NCI-H2196 (cell line): ENCODE measurements around the gene GSK3A.

Experiments
- DNase-seq: peaks from one replicate; lab custom pipeline; 2025; ENCODE audit not compliant: unreplicated experiment; lab: John Stamatoyannopoulos, UW

GSK3A gene

DNA sequence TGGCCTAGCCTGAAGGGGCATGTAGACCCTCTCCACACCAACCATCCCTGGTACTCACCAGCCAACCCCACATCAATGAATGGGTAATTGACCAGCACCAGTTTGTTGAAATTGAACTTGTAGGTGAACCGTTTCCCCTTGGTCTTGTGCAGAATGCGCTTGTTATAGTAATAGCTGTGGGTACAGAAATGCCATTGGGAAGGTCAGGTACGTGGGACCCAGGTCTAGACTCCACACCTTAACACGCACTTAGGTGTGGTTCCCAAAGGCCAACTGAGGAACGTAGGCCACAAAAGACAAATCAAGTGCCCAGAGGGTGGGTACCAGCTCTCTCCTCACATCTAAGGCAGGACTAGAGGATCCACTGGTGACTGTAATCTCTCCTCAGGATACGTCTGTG is 7.4 kb upstream of the GSK3A start:
- DNase-seq, result no peak

DNA sequence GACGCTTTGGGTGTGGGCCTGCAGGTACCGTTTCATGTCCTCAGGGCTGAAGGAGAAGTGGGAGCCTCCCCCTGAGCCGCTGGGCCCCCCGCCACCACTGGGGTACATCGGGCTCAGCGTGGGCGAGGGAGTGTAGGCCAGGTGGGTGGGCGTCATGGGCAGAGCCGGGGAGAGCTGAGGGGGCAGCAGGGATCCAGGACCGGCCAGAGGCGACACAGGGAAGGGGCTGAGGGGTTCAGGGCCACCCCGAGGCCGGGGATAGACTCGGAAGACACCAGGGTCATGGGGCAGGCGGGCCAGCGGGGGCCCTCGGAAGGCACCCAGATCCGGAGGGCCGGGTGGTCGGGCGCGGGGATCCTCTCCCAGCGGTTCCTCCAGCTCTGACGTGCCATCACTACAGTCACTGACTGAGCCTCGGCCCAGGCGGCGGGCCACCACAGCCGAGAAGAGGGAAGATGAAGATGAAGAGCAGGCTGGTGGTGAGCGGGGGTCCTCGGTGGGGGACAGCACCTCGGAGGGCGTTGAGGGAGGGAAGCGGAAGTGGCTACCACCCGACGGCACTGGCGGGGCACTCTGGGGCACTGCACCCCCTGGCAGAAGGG is 6.8 kb upstream of the GSK3A start:
- no peak for DNase-seq

DNA sequence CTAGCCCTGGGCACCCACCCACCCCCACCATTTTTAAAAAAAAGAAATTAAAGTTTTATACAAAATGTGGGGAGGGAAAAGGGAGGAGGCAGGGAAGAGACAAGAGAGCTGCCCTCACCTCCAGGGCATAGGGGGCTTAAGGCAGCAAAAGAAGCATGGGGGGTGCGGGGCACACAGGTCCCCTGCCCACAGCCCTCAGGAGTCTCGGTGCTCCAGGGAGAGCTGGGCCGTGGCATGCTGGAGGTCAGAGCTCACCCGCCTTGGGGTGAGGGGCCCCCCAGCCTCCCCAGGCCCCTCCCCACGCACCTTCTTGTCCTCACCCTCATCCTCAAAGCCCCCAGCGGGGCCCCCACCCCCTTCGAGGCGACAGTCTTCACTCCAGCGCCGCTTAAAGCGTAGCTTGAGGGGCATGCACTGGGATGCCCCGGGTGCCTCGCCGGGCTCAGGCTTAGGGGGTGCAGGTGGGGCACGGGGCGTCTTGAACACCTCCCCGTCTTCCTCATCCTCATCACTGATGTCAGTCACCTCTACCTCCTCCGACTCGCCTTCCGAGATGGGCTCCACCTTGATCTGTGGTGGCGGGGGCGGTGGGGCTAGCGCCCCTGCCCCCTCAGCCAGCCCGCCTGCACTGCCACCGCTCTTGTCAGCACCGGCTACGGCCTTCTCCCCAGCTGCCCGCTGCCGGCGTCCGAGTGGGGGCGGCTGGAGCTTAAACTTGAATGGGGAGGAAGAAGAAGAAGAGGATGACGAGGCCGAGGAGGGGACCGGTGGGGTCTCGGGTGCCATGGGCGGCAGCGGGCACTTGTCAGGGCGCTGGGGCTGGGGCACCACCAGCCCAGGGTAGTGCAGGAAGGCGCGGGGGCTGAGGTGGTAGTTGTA is 6.1 kb upstream of the GSK3A start:
- DNase-seq, result no peak

DNA sequence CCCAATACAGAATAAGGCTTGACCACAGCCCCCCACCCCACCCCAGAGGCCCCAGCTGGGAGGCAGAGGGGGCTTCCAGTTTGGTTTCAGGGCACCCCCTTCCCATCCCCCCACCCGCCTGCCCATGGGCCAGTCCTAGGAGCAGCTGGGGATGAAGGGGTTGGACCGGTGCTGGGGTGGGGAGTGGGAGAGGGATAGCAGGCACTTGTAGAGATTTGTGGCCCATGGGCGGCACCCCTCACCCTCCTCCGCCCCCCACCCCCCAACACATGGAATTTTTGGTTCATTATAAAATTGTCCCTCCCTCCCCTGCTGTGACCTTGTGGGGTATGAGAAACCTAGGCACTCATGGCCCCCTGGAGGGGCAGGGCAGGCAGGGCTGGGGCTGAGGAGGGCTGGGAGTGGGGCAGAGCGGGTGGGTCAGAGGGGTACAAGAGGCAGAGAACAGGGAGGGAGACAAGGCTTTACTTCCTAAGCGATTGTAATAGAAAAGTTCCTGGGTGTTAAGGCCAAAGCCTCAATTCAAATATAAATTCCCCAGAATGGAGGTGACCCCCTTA is 5.3 kb upstream of the GSK3A start:
- DNase-seq, result no peak

DNA sequence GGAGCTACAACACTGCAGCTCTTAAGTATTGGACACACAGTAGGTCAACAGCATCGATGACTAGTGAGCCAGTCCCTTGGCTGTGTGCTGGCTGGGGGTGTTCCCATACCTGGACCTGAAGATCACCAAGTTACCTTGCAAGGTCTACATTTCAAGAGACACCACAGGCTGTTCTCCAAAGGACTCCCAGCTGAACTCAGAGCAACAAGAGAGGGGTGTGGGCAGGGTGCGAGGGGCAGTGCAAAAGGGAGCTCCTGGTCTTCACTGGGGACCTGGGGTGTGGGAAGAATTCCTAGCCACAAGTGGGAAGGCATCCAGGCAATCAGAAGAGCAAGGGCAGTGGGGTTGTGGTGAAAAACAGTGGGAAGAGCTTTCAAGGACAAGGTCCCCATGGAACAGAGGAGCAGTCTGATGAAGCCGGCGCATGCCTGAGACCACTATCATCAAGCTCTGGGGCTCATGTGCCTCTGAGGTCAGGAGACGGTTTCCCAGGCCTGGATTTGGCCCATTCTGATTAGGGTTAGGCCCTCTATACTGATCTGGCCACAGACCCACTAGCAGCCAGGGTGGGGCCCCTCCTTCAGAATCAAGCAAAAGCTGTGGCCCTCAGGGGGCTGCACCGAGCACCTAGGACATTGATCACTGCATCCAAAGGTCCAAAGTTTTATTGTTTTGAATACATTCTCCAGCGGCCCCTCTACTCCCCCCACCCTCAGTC is 4.7 kb upstream of the GSK3A start:
- DNase-seq, result no peak

DNA sequence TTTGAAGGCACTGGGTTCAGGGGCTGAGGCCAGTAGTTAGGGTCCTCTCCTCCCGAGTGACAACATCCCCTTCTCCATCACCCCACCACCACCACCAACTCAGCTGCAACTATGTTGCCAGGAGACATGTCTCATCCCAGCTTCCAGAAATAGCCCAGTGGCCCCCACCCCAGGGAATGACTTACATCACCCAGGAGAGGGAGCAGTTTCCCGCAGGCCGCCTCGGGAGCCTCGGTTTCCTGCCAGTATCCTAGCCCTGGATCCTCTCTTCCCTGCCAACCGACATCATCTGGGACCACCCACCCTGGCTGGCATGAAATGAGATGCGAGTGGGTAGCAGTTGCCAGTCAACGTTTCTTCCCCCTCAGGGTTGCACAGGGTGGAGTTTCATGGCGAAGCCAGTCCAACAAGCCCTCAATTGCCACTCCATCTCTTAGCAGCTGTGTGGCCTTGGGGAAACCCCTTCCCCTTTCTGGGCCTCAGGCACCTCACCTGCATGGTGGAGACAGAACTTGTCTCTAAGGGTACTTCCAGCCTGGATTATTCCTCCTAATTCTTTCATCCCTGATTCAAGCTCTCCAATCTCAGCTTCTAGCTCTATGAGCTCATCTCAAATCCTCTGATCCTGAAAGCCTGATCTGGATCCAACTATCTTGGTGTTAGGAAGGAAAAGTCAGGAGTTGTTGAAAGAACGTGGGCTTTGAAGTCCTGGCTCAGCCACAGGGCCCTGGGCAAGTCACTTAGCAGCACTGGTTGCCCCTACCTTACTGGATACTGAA is 3.9 kb upstream of the GSK3A start:
- DNase-seq, result peak; percentile 36

DNA sequence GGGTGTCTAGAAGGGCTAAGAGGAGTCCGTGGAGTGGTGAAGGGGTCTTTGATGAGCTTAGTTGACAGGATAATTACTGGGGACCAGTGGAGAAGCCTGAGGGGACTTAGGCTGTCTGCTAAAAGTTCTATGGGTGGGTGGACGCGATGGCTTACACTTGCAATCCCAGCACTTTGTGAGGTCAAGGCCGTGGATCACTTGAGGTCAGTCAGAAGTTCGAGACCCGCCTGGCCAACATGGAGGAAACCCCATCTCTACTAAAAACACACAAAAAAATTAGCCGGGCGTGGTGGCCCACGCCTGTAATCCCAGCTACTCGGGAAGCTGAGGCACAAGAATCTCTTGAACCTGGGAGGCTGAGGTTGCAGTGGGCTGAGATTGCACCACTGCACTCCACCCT is 2.8 kb upstream of the GSK3A start:
- DNase-seq, result no peak

DNA sequence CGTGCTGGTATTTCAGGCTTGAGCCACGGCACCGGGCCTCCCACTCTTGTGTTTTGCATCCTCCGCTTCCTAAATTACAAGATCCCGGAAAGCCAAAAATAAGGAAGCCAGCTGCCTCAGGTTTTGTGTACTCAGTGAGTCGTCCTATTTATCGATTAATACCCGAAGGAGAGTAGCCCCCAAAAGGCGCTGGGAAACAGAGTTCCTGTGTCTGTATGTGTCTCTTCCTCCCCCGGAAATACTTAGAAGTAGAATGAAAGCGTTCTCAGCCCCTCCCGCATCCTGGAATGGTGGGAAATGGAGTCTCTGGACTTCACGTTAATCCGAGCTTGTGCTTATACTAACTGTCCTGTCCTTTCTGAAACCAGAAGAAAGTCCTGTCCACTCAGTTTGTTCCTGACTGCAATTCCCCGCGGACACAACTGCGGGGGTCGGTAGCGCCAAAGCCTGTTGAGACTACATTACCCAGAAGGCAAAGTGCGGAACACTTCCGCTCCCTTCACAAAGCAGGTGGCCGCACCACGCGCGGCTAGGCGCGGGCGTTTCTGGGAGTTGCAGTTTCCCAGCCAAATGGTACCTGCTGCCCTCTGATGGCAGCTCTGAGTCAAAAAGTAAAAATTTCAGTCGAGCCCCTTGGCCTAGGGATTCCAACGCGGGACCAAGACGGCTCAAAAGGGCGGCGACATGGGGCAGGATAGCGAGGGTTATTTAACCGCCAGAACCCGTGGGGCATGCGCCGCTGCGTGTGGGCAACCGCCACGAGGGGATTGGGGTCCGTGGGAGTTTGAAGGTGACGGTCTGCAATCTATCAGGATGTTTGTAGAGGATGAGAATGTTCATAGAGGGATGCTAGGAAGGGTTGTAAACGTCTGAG is 2.2 kb upstream of the GSK3A start:
- DNase-seq, result peak; percentile 94

DNA sequence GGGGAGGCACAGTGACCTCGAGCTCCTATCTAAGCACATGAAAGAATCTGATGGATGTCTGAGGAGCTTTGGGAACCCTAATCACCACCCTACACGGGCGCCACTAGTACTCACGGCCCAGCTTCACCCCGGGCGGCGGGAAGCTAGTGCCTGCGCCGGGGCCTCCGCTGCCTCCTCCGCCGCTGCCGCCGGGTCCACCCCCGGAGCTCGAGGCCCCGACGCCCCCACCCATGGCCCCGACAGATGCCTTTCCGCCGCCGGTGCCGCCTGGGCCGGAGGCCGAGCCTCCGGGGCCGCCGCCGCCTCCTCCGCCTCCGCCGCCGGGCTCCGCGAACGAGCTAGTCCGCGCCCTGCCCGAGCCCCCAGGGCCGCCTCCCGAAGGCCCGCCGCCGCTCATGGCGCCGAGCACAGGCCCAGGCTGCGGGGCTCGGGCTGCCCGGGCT is 312 bp downstream of the GSK3A start:
- no peak for DNase-seq

DNA sequence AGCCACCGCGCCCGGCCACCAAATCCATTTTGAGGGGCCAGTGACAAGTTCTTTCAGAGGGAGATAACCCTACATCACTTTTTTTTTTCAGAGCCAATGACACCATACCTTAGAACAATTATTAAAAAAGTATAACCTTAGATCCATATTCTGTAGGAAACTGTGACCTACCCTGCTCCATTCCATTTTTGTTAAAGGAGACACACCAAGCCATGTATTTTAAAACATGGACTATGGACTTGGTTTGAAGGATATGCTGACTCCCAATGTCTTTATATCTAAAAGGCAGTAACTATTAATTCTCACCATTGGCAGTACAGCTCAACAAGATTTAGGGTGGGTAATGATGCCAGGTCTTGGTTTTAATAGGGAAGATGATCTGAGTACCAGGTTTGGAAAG is 1.1 kb downstream of the GSK3A start:
- DNase-seq, result no peak

DNA sequence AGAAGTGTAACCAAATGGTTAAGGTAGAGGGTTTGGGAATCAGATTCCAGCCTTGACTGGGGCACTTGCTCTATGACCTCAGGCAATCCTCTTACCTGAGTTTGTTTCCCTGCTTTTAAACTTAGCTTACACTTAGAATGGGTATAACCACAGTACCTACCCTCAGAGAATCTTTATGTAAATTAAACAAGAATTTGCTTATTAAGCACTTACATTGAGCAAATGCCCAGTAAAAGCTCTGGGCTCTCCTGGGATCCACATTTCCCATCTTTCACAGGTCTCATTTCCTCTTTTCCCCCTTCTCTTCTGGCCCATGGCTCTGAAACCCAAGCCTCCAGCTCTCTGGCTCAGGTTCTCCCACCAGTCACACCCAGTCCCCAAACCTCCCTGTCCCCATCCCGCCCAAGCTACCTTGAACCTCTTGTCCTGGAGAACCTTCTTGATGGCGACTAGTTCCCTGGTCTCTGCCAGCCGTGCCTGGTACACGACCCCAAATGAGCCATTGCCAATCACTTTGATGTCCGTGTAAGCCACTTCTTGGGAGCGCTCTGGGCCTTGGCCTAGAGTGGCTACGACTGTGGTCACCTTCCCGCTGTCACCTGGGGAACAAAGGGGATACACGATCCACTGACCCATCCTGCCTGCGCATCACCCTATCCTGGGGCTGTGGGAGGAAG is 2.7 kb downstream of the GSK3A start:
- no peak for DNase-seq

DNA sequence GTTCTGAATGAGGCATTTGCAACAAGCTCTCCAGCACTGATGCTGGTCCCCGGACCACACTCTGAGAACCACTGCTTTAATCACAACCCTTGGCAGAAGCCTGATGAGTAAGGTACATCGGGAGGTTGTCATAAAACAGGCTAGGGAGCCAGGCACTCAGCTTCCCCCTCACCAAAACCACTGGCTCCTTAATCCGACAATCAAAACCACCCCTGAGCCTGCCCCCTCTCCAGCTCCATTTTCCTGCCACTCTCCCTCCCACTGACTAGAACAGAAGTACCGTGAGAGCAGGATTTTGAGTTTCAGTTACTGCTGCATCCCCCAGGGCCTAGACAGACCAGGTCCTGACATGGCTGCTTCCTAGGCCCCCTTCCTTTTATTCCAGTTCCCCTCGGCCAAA is 7.2 kb downstream of the GSK3A start:
- DNase-seq, result no peak

DNA sequence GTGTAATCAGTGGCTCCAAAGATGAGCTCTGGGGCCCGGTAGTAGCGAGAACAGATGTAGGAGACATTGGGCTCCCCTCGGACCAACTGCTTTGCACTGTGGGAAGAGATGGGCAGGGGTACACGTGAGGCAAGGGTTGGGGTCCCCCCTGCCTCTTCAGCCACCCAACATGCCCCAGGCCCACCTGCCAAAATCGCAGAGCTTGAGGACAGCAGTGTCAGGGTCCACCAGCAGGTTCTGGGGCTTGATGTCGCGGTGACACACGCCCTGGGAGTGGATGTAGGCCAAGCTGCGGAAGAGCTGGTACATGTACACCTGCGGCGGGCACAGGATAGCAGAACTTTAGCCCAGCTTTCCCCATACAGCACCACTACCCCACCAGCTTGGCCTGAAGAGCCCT is 8.0 kb downstream of the GSK3A start:
- DNase-seq, result no peak

DNA sequence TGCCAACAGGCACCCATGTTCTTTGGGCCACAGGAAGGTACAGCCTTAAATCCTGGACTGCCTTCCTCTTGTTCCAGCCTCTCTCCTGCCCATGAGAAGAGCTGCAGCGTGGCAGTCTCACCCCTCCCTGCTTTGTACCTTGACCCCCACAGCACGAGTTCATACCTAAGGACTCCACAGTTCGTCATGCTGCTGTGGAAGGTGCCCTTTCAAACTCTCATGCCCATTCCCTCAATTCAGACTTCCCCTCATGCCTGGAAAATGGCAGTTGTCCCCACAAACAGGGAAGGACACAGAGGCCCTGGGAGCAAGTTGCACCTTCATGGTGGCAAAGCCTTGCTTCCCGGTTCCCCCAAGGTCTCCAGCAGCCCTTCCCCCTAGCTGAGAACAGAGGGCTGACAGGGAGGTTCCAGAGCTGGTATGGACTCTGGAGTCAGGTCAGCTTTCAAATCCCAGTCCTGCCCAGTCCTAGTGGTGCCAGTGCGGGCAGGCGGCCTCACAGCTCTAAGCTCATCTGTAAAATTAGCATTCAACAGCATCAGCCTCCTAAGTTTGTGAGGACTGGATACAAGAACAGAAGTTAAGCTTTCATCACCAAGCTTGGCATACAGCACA is 8.6 kb downstream of the GSK3A start:
- DNase-seq, result no peak

DNA sequence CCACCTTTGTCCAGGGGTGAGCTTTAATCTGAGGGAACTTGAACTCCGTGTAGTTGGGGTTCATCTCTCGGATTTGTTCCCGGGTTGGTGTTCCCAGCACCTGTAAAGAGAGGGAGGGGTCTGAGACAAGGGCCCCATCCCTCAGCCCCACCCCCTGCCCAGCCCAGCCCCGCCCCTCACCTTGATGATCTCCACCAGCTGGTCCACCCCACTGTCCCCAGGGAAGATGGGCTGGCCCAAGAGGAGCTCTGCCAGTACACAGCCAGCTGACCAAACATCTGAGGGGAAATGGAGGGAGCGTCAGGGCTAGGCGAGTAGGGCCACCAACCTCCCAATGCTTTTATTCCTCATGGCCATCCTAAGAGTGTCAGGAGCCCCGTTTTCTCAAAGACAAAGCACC is 9.3 kb downstream of the GSK3A start:
- peak; percentile 20 for DNase-seq

DNA sequence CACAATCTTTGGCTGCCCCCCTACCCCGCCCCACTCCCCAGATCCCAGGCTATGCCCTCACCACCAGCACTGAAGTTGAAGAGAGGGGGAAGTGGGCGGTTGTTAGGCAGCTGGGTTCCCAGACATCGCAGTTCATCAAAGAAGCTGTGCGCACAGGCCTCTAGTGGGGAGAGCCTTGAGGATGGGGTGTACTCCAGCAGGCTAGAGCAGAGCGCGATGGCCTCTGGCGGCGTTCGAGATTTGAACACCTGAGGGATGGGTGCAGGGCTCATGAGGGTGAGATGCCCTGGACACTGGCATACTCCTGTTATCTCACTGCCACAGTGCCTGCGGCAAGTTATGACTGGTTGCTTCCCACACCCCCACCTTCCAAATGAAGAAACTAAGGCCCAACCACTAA is 10.0 kb downstream of the GSK3A start:
- DNase-seq, result no peak

DNA sequence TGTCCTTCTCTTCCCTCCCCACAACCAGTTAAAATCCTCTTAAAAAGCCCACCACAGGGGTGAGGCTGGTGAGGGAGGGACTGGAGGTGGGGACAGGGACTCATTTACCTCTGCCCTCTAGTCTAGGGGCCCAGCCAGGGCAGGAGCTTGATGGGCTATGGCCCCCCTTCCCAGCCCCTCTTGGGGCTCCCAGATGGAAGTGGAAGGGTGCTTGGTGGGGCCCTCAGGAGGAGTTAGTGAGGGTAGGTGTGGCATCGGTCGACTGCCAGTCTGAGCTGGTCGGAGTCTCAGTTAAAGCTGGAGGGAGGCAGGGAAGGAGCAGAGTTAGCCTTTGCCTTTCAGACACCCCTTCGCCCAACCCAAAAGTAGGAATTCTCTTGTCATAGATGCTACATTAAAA is 11.8 kb downstream of the GSK3A start:
- DNase-seq, result no peak

DNA sequence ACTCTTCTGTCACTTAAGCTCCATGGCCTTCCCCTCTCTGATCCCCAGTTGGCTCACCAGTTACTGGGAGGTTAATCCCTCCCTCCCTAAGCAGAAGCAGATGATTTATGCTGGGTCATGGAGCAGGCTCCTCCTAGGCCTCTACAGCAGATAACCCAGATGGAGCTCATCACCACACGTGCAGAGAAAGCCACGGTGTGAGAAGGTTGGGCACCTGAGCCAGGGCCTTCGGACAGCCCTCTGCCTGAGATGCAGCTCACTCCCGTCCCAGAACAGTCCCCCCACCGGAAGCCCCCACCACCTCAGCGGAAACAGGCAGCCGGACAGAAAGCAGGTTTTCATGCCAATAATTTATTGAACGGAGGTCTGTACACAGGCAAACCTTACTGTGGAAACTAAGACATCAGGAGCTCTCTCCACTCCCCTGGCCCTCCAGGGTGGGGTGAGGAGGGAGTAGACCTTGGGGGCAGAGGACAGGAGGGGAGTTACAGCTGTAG is 12.5 kb downstream of the GSK3A start:
- DNase-seq, result no peak

DNA sequence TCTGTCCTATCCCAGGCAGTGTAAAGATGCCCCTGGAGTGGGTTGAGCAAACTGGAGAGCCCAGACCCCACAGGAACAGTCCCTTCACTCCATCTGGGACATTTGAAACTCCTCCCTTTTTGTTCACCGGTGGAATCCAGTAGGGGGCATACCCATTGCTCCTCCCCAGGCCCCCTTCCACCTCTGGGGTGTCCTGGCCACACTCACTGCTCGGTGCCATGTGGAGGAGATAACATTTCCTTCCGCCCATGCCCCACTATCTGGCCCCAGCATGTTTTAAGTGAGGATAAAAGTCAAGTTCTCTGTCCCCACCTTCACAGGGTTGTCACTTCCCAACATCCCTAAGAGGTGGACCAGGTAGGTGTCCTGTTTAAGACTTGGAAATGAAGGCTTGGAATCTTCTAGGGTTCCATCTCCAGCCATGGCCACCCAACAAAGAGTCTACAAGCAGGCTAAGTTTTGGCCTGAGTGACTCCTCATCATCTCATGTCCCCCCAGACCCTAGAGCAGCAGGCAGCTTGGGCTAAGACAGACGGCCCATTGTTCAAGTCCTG is 13.0 kb downstream of the GSK3A start:
- no peak for DNase-seq
